NCI-H82 (cell line): ENCODE measurements around the gene TNFRSF14.
A peak's percentile ranks its signal among the peaks of the same experiment; 100 is the strongest.

Experiments used
- DNase-seq: peaks from one replicate; lab custom pipeline; 2025; lab: John Stamatoyannopoulos, UW

TNFRSF14 gene

GRCh38 chr1:2588661-2589430 lies 32.7 kb downstream of the TNFRSF14 start:
- DNase-seq, result no peak

- no peak for DNase-seq
These were observed 33.5 kb downstream of the TNFRSF14 start for GRCh38 chr1:2589431-2590232.

- no peak for DNase-seq
These were observed 34.3 kb downstream of the TNFRSF14 start for GRCh38 chr1:2590233-2591141.

GRCh38 chr1:2591233-2591580 lies 35.0 kb downstream of the TNFRSF14 start:
- DNase-seq, result no peak

- no peak for DNase-seq
These were observed 35.5 kb downstream of the TNFRSF14 start for GRCh38 chr1:2591581-2592261.

GRCh38 chr1:2592672-2593071 lies 36.5 kb downstream of the TNFRSF14 start:
- no peak for DNase-seq

GRCh38 chr1:2593251-2593878 lies 37.2 kb downstream of the TNFRSF14 start:
- no peak for DNase-seq

GRCh38 chr1:2594001-2594640 lies 38.0 kb downstream of the TNFRSF14 start:
- DNase-seq, result no peak

- no peak for DNase-seq
These were observed 38.5 kb downstream of the TNFRSF14 start for GRCh38 chr1:2594641-2595131.

GRCh38 chr1:2595261-2595811 lies 39.2 kb downstream of the TNFRSF14 start:
- DNase-seq, result no peak

GRCh38 chr1:2595812-2596529 lies 39.8 kb downstream of the TNFRSF14 start:
- no peak for DNase-seq

GRCh38 chr1:2596530-2597333 lies 40.6 kb downstream of the TNFRSF14 start:
- DNase-seq, result peak; percentile 48

- DNase-seq, result no peak
These were observed 41.5 kb downstream of the TNFRSF14 start for GRCh38 chr1:2597441-2598328.

- DNase-seq, result no peak
These were observed 42.3 kb downstream of the TNFRSF14 start for GRCh38 chr1:2598329-2598931.

- no peak for DNase-seq
These were observed 45.6 kb downstream of the TNFRSF14 start for GRCh38 chr1:2601721-2602303.

- no peak for DNase-seq
These were observed 46.2 kb downstream of the TNFRSF14 start for GRCh38 chr1:2602311-2602835.
